SH-SY5Y (cell line): Measurements from ENCODE around the gene DELE1.

Experiments used
- GATA2 ChIP-seq: IDR thresholded peaks from 2 replicates; pipeline ENCODE4 v1.6.1; 2011; ENCODE audit warnings: mild to moderate bottlenecking, low read depth, low read length
- GATA3 ChIP-seq: IDR thresholded peaks from 2 replicates; pipeline ENCODE4 v1.6.1; 2011; ENCODE audit warnings: low read depth, mild to moderate bottlenecking, low read length, moderate library complexity

- TF ChIP-seq GATA2 (peak; percentile 89), GATA3 (peak; percentile 68; the same call in 1 of the 2 replicates)
These were observed 21.5 kb upstream of the DELE1 start for GRCh38 chr5:141902015-141902814.
